ENCODE data around the gene PRIM2. TPM values are rescaled to one million over a fixed set of nuclear protein-coding genes. Genes with fewer than 3 reads are reported as not detected.

The PRIM2 gene, protein sequence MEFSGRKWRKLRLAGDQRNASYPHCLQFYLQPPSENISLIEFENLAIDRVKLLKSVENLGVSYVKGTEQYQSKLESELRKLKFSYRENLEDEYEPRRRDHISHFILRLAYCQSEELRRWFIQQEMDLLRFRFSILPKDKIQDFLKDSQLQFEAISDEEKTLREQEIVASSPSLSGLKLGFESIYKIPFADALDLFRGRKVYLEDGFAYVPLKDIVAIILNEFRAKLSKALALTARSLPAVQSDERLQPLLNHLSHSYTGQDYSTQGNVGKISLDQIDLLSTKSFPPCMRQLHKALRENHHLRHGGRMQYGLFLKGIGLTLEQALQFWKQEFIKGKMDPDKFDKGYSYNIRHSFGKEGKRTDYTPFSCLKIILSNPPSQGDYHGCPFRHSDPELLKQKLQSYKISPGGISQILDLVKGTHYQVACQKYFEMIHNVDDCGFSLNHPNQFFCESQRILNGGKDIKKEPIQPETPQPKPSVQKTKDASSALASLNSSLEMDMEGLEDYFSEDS
- total RNA-seq (2021; fragmentation: NEBNext Ultra II Directional; extraction: Animal tissue kit (Norgen Biotek cat#: 25700)) (46.8 and 50.0 TPM in 2 replicates), polyA plus RNA-seq (2011; rRNA removed) (10.3 and 20.8 TPM in 2 replicates), polyA minus RNA-seq (2011; rRNA and poly(A)+ RNA removed) (50.8 and 61.9 TPM in 2 replicates)
- polyA plus RNA-seq (2011; cell fraction: cytosol; rRNA removed): 18.3 TPM
- 8.1 TPM for polyA plus RNA-seq (2011; cell fraction: nucleus; rRNA removed)
- 24.5 to 35.9 TPM (median 26.1 TPM) in 4 replicates for polyA plus RNA-seq (2012, experiment 1 of 2)
- 5.4 TPM for polyA plus RNA-seq (2012, experiment 2 of 2)
- polyA plus RNA-seq (2013, experiment 1 of 2): 24.7 TPM
- polyA plus RNA-seq (2013, experiment 2 of 2): 25.3 TPM
- polyA minus RNA-seq (2011; cell fraction: cytosol; rRNA and poly(A)+ RNA removed): 22.0 TPM
- 107 TPM for polyA minus RNA-seq (2011; cell fraction: nucleus; rRNA and poly(A)+ RNA removed)
- long read RNA-seq, experiment 1, transcript PRIM2-207 (14 exons, 2,308 nt): major isoform, 10 of 29 reads
- long read RNA-seq, experiment 1, partial matches to known transcripts: 15 of 29 reads
- long read RNA-seq, experiment 1, other reads (novel, unspliced or antisense): 4 of 29 reads
- long read RNA-seq, experiment 2, transcript PRIM2-207 (14 exons, 2,308 nt): major isoform, 41 of 53 reads
- long read RNA-seq, experiment 2, partial matches to known transcripts: 2 of 53 reads
- long read RNA-seq, experiment 2, other reads (novel, unspliced or antisense): 8 of 53 reads

DNA sequence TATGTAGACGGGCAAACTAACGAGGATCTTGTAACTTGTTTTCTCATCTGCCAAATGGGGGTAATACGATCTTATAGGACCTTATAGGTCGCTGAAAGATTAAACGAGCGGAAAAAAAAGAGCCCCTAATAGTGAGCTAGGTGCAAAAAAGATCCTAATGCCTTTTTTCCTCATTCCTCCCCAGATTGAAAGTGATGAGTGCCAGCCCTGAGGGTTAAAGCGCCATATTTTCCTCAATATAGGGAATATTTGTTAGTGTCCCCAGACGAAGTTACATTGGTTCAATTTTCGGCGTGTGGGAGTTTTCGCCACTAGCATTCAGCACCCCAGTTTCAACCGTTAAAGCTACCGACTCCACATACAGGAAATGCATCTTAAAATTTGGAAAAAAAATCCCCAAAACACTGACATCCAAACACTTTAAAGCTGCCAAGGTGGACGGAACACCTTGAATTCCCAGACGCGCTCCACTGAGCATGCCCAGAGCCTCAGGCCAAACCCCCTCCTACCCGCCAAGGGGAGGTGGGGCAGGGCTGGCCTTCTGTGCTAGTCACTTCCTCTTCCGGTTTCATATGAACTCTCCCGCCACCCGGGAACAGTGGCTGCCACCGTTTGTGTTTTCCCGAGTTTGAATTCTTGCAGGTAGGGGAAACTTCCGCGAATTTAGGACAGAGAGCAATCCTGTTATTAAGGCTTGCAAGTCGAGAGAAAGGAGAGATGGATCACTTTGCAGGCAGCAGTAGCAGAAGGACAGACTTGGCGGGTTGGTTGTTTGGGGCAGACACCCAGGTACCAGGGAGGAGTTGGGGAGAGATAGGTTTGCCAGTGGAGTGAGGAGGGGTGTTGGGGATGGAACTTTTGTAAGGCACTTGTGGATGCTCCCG is at the start of gene PRIM2:
Gene PRIM2, plus strand, starts transcription at position 571 of the 884 bp plus-strand sequence. CDS start 816 bp downstream, outside the sequence.
- Histone ChIP-seq H3K36me3 (ENCODE audit: control insufficient read depth in 2 of 4, insufficient read depth in 4 of 4, low read length in 3 of 4) (peaks cover 4 to 35% (median 20%) of the 10 kb centered on the region in 4 experiments; a peak in 6 of 8 replicates), H2BK5ac (ENCODE audit: low read depth, low read length) (peak within 1 kb of the TSS; percentile 81), H2BK12ac (ENCODE audit: low read depth, low read length) (0 out of 2 replicates have a peak within 1 kb of the TSS, but pooled peaks have one; percentile 30), H3K23me2 (ENCODE audit: low read depth, low read length) (peaks cover 11% of the 10 kb centered on the region), H3K4ac (replicated peaks; ENCODE audit: insufficient read length, low read depth, low read length) (no peak within 1 kb of the TSS), H2AK5ac (ENCODE audit: low read depth, low read length) (no peak within 1 kb of the TSS), H2BK20ac (ENCODE audit: low read length) (no peak within 1 kb of the TSS), H4K5ac (ENCODE audit: insufficient read length, low read depth, low read length) (peak within 1 kb of the TSS; percentile 19), H3K9ac (replicated peaks in 1 of 4; ENCODE audit: extremely low read depth in 1 of 4, low read depth in 3 of 4, low read length in 3 of 4) (peak within 1 kb of the TSS; percentile 68 to 98 (median 76)), H3K18ac (ENCODE audit: extremely low read depth, low read length) (peak within 1 kb of the TSS; percentile 91), H2BK15ac (ENCODE audit: low read length) (no peak within 1 kb of the TSS), H4K8ac (ENCODE audit: extremely low read depth, insufficient read depth, low read length) (peak within 1 kb of the TSS; percentile 60; the same call in 1 of the 2 replicates), H3K79me1 (ENCODE audit: low read depth, low read length) (peaks cover 6% of the 10 kb centered on the region; the same call in 1 of the 2 replicates), H2BK120ac (replicated peaks; ENCODE audit: low read depth, low read length) (no peak within 1 kb of the TSS), H3K14ac (ENCODE audit: insufficient read length) (no peak within 1 kb of the TSS), H3K4me3 (ENCODE audit: extremely low read depth in 1 of 4, insufficient read depth in 2 of 4, low read depth in 3 of 4, low read length in 4 of 4) (peak within 1 kb of the TSS; percentile 77 to 83 (median 80)), H3K9me3 (ENCODE audit: insufficient read depth in 2 of 2, low read depth in 1 of 2, low read length in 1 of 2) (no peaks in the 10 kb centered on the region), H3K4me2 (ENCODE audit: insufficient read depth in 1 of 2, low read depth in 2 of 2, low read length in 2 of 2) (peak within 1 kb of the TSS; percentile 66 to 95), H4K91ac (replicated peaks; ENCODE audit: insufficient read length, low read length) (no peak within 1 kb of the TSS), H3K4me1 (replicated peaks in 1 of 4; ENCODE audit: control insufficient read depth in 3 of 4, insufficient read depth in 4 of 4, low read length in 3 of 4) (no peaks in the 10 kb centered on the region), H3K27ac (ENCODE audit: low read depth, low read length) (peak within 1 kb of the TSS; percentile 15; the same call in 1 of the 2 replicates), H3K79me2 (ENCODE audit: control insufficient read depth in 1 of 2, insufficient read depth in 2 of 2, low read length in 2 of 2) (peaks cover 7 to 35% of the 10 kb centered on the region in 2 experiments), H2AFZ (ENCODE audit: low read length) (peak within 1 kb of the TSS; percentile 100), H3K56ac (replicated peaks; ENCODE audit: insufficient read length, low read depth, low read length) (peak within 1 kb of the TSS; percentile 88), H3K23ac (ENCODE audit: insufficient read length) (no peak within 1 kb of the TSS), H4K20me1 (replicated peaks in 1 of 2; ENCODE audit: control insufficient read depth in 1 of 2, insufficient read depth in 2 of 2, low read length in 2 of 2) (no peaks in the 10 kb centered on the region), H3K27me3 (replicated peaks in 1 of 4; ENCODE audit: control insufficient read depth in 3 of 4, extremely low read depth in 1 of 4, insufficient read depth in 3 of 4, low read length in 3 of 4) (no peaks in the 10 kb centered on the region)
- POLR2A ChIA-PET (ENCODE audit: partially characterized antibody): interaction anchor here (1.0 to 1.2 kb wide), 3 partner anchors 49 to 362 kb away, joined by 3 read pairs; partner anchors contain the start of gene BEND6
- CTCF ChIA-PET (ENCODE audit: partially characterized antibody): interaction anchor here (0.6 to 4.8 kb wide), 27 partner anchors 10 to 1383 kb away, joined by 3 to 34 read pairs (median 4); partner anchors contain the start of gene BAG2
- DNase-seq (ENCODE audit: low read depth in 1 of 2, low spot score in 2 of 2): peak; percentile 61 to 83
- FAIRE-seq: peak; percentile 80
- WGBS, 2 experiments (ENCODE audit: extremely low coverage in 1 of 2, insufficient coverage in 1 of 2, insufficient read length in 1 of 2, insufficient replicate concordance in 2 of 2, low coverage in 1 of 2, low lambda C conversion rate in 2 of 2, missing lambda C conversion rate in 1 of 2): 2% methylated on average over 27 of the region's 27 CpGs; no CpG with 5 or more reads in 1 of the 2 experiments
- TF ChIP-seq NRF1 (IDR thresholded peaks at IDR 0.05; ENCODE audit: low read depth, low read length) (peak; percentile 69), SAP30 (IDR thresholded peaks at IDR 0.05; ENCODE audit: insufficient read depth, insufficient replicate concordance, low read length) (peak; percentile 78), ZNF274 (IDR thresholded peaks at IDR 0.05; ENCODE audit: borderline replicate concordance, extremely low read depth, low read length) (no peak)
- TF ChIP-seq, protein P1, sequence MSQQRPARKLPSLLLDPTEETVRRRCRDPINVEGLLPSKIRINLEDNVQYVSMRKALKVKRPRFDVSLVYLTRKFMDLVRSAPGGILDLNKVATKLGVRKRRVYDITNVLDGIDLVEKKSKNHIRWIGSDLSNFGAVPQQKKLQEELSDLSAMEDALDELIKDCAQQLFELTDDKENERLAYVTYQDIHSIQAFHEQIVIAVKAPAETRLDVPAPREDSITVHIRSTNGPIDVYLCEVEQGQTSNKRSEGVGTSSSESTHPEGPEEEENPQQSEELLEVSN (IDR thresholded peaks at IDR 0.05): no peak

Measured in H1 (cell line).